Thoracic aorta (tissue), 2 donors: Measurements from ENCODE around the gene IGSF5. TPM values are rescaled to one million over a fixed set of nuclear protein-coding genes. Genes with fewer than 3 reads are reported as not detected.

Experiments
- ATAC-seq: fragments of 150-250 bp; one replicate; pipeline ENCODE4 v1.8.0; 2017; ENCODE audit warnings: low read depth; ENCODE audit not compliant: insufficient number of reproducible peaks, low FRiP score
- DNase-seq: peaks from one replicate; pipeline ENCODE4 v3.0.0-alpha.2; 2020; ENCODE audit warnings: low spot score
- H3K27ac ChIP-seq, 2 donors: fragments of 200-600 bp; sonication (generic); 1 replicate in 1 of 2; 2 replicates in 1 of 2; pipeline ENCODE4 v1.5.1; 2016; ENCODE audit warnings: mild to moderate bottlenecking in 2 of 2, moderate library complexity in 2 of 2
- H3K27me3 ChIP-seq: fragments of 200-600 bp; sonication (generic); replicated peaks from 2 replicates; pipeline ENCODE4 v1.6.0; 2016; ENCODE audit warnings: mild to moderate bottlenecking; ENCODE audit not compliant: insufficient read depth
- H3K36me3 ChIP-seq: fragments of 200-600 bp; sonication (generic); one replicate; pipeline ENCODE4 v1.5.1; 2016
- H3K4me1 ChIP-seq, 2 donors: fragments of 200-600 bp; sonication (generic); 1 replicate in 1 of 2; 2 replicates in 1 of 2; pipeline versions ENCODE4 v1.5.1 to v1.6.0; 2016; ENCODE audit warnings: low read depth in 2 of 2, mild to moderate bottlenecking in 1 of 2; ENCODE audit not compliant: control insufficient read depth in 1 of 2
- H3K4me3 ChIP-seq: fragments of 200-600 bp; sonication (generic); 2 replicates; pipeline ENCODE4 v1.5.1; 2016; ENCODE audit warnings: mild to moderate bottlenecking
- H3K9me3 ChIP-seq: fragments of 200-600 bp; sonication (generic); 2 replicates; pipeline ENCODE4 v1.5.1; 2016
- CTCF ChIP-seq: fragments of 200-600 bp; sonication (generic); IDR thresholded peaks from one replicate; pipeline ENCODE4 v1.5.1; 2019; ENCODE audit warnings: antibody characterized with exemption
- total RNA-seq, 2 donors: library from RNA; depleted of rRNA; stranded (reverse); fragments of >200 nt; gene quantifications; one replicate each; pipeline versions ENCODE4 v1.1.0 to v1.2.3, GENCODE V29; 2016

IGSF5 gene
- total RNA-seq, 2 donors from 2014 or later, result not detected

DNA sequence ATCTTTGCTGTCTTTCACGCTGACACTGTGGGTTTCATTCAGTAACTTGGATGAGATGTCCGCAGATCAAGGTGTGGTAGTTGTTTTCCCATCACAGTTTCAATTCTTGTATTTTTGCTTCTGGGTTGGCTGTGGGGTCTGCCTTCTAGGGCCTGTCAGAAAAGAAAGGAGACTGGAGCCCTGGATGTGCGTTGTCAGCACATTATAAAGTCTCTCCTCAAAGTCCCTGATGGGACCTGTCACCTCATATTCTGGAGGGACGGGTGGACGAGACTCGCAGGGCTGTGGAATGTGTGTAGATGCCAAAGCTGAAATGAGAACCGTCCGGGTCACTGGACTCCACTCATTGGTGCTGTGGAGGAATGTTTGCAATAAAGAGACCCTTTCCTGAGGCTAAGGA, 11.3 kb downstream of the IGSF5 start:
- no peak for TF ChIP-seq CTCF
- Histone ChIP-seq H3K27ac (no peak overlapping the region), H3K9me3 (peaks cover 7% of the 10 kb centered on the region), H3K4me3 (no peak overlapping the region), H3K4me1 (no peaks in the 10 kb centered on the region), H3K27me3 (no peaks in the 10 kb centered on the region), H3K36me3 (no peaks in the 10 kb centered on the region)
- ATAC-seq, result no peak
- no peak for DNase-seq

DNA sequence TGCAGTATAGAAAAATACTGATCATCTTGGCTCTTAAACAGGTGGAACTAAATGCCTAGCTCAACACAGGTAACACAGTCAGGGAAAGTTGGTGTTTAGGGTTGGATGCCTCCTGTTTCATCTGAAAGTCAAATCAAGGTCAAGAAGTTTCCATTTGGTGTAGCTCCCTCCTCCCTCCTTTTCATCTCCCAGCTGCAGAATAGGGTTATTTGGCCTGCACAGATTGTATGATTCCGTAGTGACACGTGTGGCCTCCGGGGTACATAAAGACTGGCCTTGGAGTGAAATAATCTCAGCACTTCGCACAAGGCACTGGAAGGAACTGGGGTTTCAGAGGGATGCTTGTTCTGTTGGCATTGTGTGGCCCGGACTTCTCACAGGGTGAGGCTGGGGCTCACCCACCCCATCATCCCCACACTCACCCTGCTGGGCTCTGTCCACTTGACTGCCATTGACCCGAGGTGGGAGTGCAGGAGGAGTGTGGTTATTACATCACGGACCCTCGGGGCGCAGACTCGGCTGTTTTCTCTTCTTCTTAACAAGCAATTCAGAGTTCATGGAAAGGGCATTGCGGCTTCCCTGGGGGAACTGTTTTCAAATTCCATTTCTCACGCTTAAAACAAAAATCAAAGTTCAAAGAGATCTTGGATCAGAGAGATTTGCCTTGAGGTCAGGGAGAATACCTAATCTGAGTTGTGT, 18.4 kb downstream of the IGSF5 start:
- H3K9me3 ChIP-seq, result no peaks in the 10 kb centered on the region
- no peak for ATAC-seq
- H3K36me3 ChIP-seq, result no peaks in the 10 kb centered on the region
- no peak for TF ChIP-seq CTCF
- H3K27ac ChIP-seq, result no peak overlapping the region
- H3K27me3 ChIP-seq, result no peaks in the 10 kb centered on the region
- no peaks in the 10 kb centered on the region for H3K4me1 ChIP-seq
- no peak for DNase-seq
- H3K4me3 ChIP-seq, result no peak overlapping the region

DNA sequence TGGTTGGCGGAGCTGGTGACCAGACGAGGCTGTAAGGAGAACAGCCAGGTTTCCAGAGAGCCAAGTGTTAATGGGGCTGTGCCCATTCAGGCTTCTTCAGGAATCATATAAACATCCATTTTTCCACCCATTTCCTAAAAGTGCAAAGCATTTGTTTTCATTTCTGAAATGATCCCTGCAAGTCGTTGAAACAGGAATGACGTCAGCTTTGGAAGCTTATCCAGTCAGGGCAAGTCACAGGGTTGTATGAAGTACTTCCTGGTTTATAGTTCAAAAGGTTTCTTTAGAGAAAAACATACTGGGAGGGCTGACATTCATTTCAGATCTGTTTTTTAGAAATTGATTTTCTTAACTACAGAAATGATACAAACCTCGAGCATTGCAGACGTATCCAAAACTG, 29.2 kb downstream of the IGSF5 start:
- H3K27me3 ChIP-seq, result no peaks in the 10 kb centered on the region
- H3K27ac ChIP-seq, result no peak overlapping the region
- TF ChIP-seq CTCF, result no peak
- no peaks in the 10 kb centered on the region for H3K4me1 ChIP-seq
- H3K9me3 ChIP-seq, result no peaks in the 10 kb centered on the region
- no peak for ATAC-seq
- H3K4me3 ChIP-seq, result no peak overlapping the region
- DNase-seq, result no peak
- no peaks in the 10 kb centered on the region for H3K36me3 ChIP-seq

GRCh38 chr21:39775816-39776215, 30.8 kb downstream of the IGSF5 start:
- Histone ChIP-seq H3K36me3 (no peaks in the 10 kb centered on the region), H3K27me3 (no peaks in the 10 kb centered on the region), H3K4me3 (no peak overlapping the region), H3K4me1 (no peaks in the 10 kb centered on the region), H3K9me3 (no peaks in the 10 kb centered on the region), H3K27ac (no peak overlapping the region)
- TF ChIP-seq CTCF, result no peak
- ATAC-seq (no peak), DNase-seq (no peak)

DNA sequence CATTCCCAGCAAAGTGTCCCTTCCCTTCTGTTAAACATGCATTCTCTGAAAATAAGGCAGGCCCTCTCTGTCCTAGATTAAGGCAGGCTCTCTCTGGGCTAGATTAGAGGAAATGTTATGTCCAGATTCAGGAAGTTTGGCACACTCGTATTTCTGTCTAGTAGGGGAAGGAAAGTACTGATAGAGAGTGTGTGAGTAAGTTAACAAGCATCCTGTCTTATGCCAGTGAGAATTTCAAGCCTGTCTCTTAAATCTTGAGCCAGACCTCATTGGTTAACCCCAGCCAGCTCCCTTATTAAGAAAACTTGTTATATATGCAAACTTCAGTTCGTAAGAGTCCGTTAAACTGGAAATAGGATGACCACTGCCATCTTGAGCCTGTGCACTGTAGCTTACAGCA, 31.6 kb downstream of the IGSF5 start:
- ATAC-seq (no peak), DNase-seq (no peak)
- TF ChIP-seq CTCF, result no peak
- H3K36me3 ChIP-seq, result no peaks in the 10 kb centered on the region
- no peaks in the 10 kb centered on the region for H3K9me3 ChIP-seq
- H3K4me1 ChIP-seq, result no peaks in the 10 kb centered on the region
- H3K4me3 ChIP-seq, result no peak overlapping the region
- peak overlapping the region in 1 of 2 donors; percentile 16 for H3K27ac ChIP-seq
- no peaks in the 10 kb centered on the region for H3K27me3 ChIP-seq
